ENCODE results near the gene PAAF1.

DNA sequence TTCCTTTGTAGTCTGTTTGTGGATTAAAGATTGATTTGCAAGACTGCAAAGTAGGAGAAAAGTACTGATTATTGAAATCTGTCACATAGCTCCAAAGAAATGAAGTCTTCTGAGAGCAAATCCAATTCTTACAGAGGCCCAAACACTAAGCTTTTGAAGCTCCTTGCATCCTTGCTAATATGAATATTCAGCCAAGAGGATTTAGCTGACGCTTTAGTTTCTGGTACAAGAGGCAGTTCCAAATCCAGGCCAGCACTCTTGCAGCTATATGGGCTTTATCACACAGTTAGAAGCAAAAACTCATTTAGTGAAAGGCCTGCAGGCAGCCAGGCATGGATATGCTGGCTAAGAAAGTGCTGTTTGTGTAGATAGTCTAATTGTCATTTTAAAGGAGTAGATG, 12.7 kb downstream of the PAAF1 start:
- TF ChIP-seq POLR2A (IDR thresholded peaks at IDR 0.05), result no peak
- no peak for TF ChIP-seq CTCF (IDR thresholded peaks at IDR 0.05)

Data from testis (tissue), 2 donors.